Measurements from ENCODE around the gene SEMA3G. TPM values are rescaled to one million over a fixed set of nuclear protein-coding genes. Genes with fewer than 3 reads are reported as not detected.

Gene SEMA3G
- total RNA-seq, 1 experiment from 2014 or later, result 0.77 TPM

Other genes starting within 250 kb of the SEMA3G start
- gene ALAS1, start 246.9 kb downstream of the SEMA3G start, total RNA-seq (2014; rRNA removed), result 63.5 and 69.5 TPM in 2 replicates
- not detected in 2 replicates for gene TLR9, start 219.5 kb downstream of the SEMA3G start, total RNA-seq (2014; rRNA removed)
- 147 and 166 TPM in 2 replicates for gene TWF2, start 205.9 kb downstream of the SEMA3G start, total RNA-seq (2014; rRNA removed)
- 8.5 and 12.4 TPM in 2 replicates for gene PPM1M, start 199.3 kb downstream of the SEMA3G start, total RNA-seq (2014; rRNA removed)
- gene WDR82, start 166.5 kb downstream of the SEMA3G start, total RNA-seq (2014; rRNA removed), result 56.2 and 56.4 TPM in 2 replicates
- gene GLYCTK, start 157.3 kb downstream of the SEMA3G start, total RNA-seq (2014; rRNA removed), result 11.3 and 11.7 TPM in 2 replicates
- gene DNAH1, start 128.8 kb downstream of the SEMA3G start, total RNA-seq (2014; rRNA removed), result 2.2 and 3.3 TPM in 2 replicates
- 103 and 108 TPM in 2 replicates for gene BAP1, start 35.1 kb downstream of the SEMA3G start, total RNA-seq (2014; rRNA removed)
- gene PHF7, start 34.4 kb downstream of the SEMA3G start, total RNA-seq (2014; rRNA removed), result 7.3 and 8.5 TPM in 2 replicates
- gene TNNC1, start 8.9 kb upstream of the SEMA3G start, total RNA-seq (2014; rRNA removed), result 1.9 and 4.9 TPM in 2 replicates
- gene NISCH, start 10.5 kb upstream of the SEMA3G start, total RNA-seq (2014; rRNA removed), result 60.4 and 65.3 TPM in 2 replicates
- gene STAB1, start 50.2 kb upstream of the SEMA3G start, total RNA-seq (2014; rRNA removed), result 0.33 TPM in 1 of 2 replicates, not detected in the other
- gene NT5DC2, start 88.8 kb upstream of the SEMA3G start, total RNA-seq (2014; rRNA removed), result 229 and 263 TPM in 2 replicates
- gene UQCC5, start 91.5 kb upstream of the SEMA3G start, total RNA-seq (2014; rRNA removed), result 14.5 and 26.1 TPM in 2 replicates
- 59.7 and 67.8 TPM in 2 replicates for gene PBRM1, start 240.8 kb upstream of the SEMA3G start, total RNA-seq (2014; rRNA removed)
- 219 TPM in 2 replicates for gene GNL3, start 240.9 kb upstream of the SEMA3G start, total RNA-seq (2014; rRNA removed)